Lower leg skin (tissue), 4 donors: Measurements from ENCODE around the gene COL8A2. TPM values are rescaled to one million over a fixed set of nuclear protein-coding genes. Genes with fewer than 3 reads are reported as not detected.

Experiments
- DNase-seq, 2 donors: peaks; one replicate each; pipeline ENCODE4 v3.0.0-alpha.2; 2019; ENCODE audit warnings: low spot score in 2 of 2
- H3K4me3 ChIP-seq: fragments of 200-600 bp; sonication (generic); 2 replicates; pipeline ENCODE4 v1.5.1; 2017; ENCODE audit warnings: mild to moderate bottlenecking, low read depth; ENCODE audit not compliant: poor library complexity, severe bottlenecking
- CTCF ChIP-seq, 3 donors: fragments of 450-650 bp; IDR thresholded peaks; one replicate each; pipeline ENCODE4 v1.5.1; 2016; ENCODE audit warnings: antibody characterized with exemption in 3 of 3, mild to moderate bottlenecking in 3 of 3, moderate library complexity in 2 of 3
- POLR2A ChIP-seq, 2 donors: fragments of 450-650 bp; IDR thresholded peaks; one replicate each; pipeline ENCODE4 v1.6.1; 2016 to 2017; ENCODE audit warnings: antibody characterized with exemption in 2 of 2, mild to moderate bottlenecking in 1 of 2, moderate library complexity in 1 of 2
- WGBS, 2 donors: methylation state at CpG; one replicate each; pipeline ENCODE4 v1.1.5; 2018; 5-methylcytosine and 5-hydroxymethylcytosine counted together
- intact Hi-C: fragments of 100-400 bp; cut with DNase I; formaldehyde crosslinking; loops from one replicate; pipeline ENCODE4 v1.15.0; 2023; ENCODE audit warnings: low total_unique reads
- total RNA-seq, 4 donors: library from RNA; depleted of rRNA; stranded (reverse); fragments of >200 nt; gene quantifications; one replicate each; pipeline ENCODE4 v1.1.0, GENCODE V29; 2016

Gene COL8A2
- total RNA-seq, 4 donors from 2014 or later, result 4.8 to 9.8 (median 7.6) TPM

- H3K4me3 ChIP-seq, result no peak overlapping the region
- intact Hi-C loops, result no loop called here
- no peak for TF ChIP-seq POLR2A (IDR thresholded peaks at IDR 0.05)
- TF ChIP-seq CTCF (IDR thresholded peaks at IDR 0.05), result no peak
- WGBS, 2 donors, result 93 to 95% methylated on average over 17 of the region's 17 CpGs
- DNase-seq, result no peak
Measured at GRCh38 chr1:36092166-36092797, 32.7 kb downstream of the COL8A2 start.

- intact Hi-C loops, result no loop called here
- no peak overlapping the region for H3K4me3 ChIP-seq
- peak in 1 of 2 donors; percentile 79 for DNase-seq
- TF ChIP-seq CTCF (IDR thresholded peaks at IDR 0.05), result no peak
- no peak for TF ChIP-seq POLR2A (IDR thresholded peaks at IDR 0.05)
- 87 to 90% methylated on average over 12 to 13 of the region's 13 CpGs for WGBS, 2 donors
Measured at GRCh38 chr1:36091698-36092097, 33.3 kb downstream of the COL8A2 start.

- intact Hi-C loops, result no loop called here
- WGBS, 2 donors, result 80 to 92% methylated on average over 4 of the region's 4 CpGs
- no peak for TF ChIP-seq POLR2A (IDR thresholded peaks at IDR 0.05)
- no peak for TF ChIP-seq CTCF (IDR thresholded peaks at IDR 0.05)
- H3K4me3 ChIP-seq, result no peak overlapping the region
- peak in 1 of 2 donors; percentile 71 for DNase-seq
Measured at GRCh38 chr1:36091141-36091540, 33.9 kb downstream of the COL8A2 start.

- WGBS, 2 donors, result 2 to 4% methylated on average over 32 of the region's 32 CpGs
- H3K4me3 ChIP-seq, result peak overlapping the region; percentile 77
- intact Hi-C loops, result no loop called here
- peak in 1 of 2 donors; percentile 76 for DNase-seq
- TF ChIP-seq POLR2A (IDR thresholded peaks at IDR 0.05), result no peak
Measured at GRCh38 chr1:36089393-36090121, 35.5 kb downstream of the COL8A2 start.

- TF ChIP-seq POLR2A (IDR thresholded peaks at IDR 0.05), result no peak
- peak in 2 of 3 donors; percentile 23 to 94 for TF ChIP-seq CTCF (IDR thresholded peaks at IDR 0.05)
- intact Hi-C loops, result no loop called here
- DNase-seq, result peak; percentile 83 to 97
- peak within 1 kb of the TSS; percentile 77 for H3K4me3 ChIP-seq
- 0% methylated on average over 50 to 81 of the region's 84 CpGs for WGBS, 2 donors
Measured at GRCh38 chr1:36088577-36089392, 36.2 kb downstream of the COL8A2 start, which contains the start of gene ADPRS. ADPRS (plus strand) TSS chr1:36088892; CDS start chr1:36088905, 13 bp downstream.

GRCh38 chr1:36088265-36088576 lies 36.8 kb downstream of the COL8A2 start:
- TF ChIP-seq POLR2A (IDR thresholded peaks at IDR 0.05) (no peak), CTCF (IDR thresholded peaks at IDR 0.05) (no peak)
- peak overlapping the region; percentile 77 for H3K4me3 ChIP-seq
- 24 to 29% methylated on average over 7 of the region's 8 CpGs for WGBS, 2 donors
- intact Hi-C loops, result no loop called here
- no peak for DNase-seq
